ENCODE data around the gene ZDHHC22.

The ZDHHC22 gene

DNA sequence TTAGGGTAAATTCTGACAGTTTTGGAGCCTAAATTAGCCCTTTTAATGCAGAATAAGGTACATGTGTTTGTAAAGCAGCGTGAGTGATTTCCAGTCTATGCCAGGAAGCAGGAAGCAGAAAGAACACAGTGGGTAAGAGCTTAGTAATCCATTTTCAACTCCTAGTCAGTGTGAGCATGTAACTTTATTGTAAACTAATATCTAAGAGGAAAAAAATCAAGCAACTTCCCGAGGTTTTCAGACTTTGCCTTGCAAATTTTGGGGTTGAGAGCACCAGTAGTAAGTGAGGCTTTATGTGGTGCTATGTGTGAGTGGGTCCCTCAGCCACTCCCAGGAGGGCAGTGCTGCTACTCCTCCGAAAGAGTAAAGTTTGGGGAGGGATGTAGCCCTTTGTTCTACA is 40.6 kb downstream of the ZDHHC22 start (continued):
- TF ChIP-seq ZNF354C (tag by site-specific recombination; IDR thresholded peaks at IDR 0.05; ENCODE audit: borderline replicate concordance, low read depth) = no peak
- TF ChIP-seq ZNF514 (tag by site-specific recombination; IDR thresholded peaks at IDR 0.05) = no peak
- TF ChIP-seq, protein P1, sequence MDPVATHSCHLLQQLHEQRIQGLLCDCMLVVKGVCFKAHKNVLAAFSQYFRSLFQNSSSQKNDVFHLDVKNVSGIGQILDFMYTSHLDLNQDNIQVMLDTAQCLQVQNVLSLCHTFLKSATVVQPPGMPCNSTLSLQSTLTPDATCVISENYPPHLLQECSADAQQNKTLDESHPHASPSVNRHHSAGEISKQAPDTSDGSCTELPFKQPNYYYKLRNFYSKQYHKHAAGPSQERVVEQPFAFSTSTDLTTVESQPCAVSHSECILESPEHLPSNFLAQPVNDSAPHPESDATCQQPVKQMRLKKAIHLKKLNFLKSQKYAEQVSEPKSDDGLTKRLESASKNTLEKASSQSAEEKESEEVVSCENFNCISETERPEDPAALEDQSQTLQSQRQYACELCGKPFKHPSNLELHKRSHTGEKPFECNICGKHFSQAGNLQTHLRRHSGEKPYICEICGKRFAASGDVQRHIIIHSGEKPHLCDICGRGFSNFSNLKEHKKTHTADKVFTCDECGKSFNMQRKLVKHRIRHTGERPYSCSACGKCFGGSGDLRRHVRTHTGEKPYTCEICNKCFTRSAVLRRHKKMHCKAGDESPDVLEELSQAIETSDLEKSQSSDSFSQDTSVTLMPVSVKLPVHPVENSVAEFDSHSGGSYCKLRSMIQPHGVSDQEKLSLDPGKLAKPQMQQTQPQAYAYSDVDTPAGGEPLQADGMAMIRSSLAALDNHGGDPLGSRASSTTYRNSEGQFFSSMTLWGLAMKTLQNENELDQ (tag by site-specific recombination; IDR thresholded peaks at IDR 0.05; ENCODE audit: low read depth) = no peak
- no peak for TF ChIP-seq ZNF341 (tag by site-specific recombination; IDR thresholded peaks at IDR 0.05; ENCODE audit: low read depth)

DNA sequence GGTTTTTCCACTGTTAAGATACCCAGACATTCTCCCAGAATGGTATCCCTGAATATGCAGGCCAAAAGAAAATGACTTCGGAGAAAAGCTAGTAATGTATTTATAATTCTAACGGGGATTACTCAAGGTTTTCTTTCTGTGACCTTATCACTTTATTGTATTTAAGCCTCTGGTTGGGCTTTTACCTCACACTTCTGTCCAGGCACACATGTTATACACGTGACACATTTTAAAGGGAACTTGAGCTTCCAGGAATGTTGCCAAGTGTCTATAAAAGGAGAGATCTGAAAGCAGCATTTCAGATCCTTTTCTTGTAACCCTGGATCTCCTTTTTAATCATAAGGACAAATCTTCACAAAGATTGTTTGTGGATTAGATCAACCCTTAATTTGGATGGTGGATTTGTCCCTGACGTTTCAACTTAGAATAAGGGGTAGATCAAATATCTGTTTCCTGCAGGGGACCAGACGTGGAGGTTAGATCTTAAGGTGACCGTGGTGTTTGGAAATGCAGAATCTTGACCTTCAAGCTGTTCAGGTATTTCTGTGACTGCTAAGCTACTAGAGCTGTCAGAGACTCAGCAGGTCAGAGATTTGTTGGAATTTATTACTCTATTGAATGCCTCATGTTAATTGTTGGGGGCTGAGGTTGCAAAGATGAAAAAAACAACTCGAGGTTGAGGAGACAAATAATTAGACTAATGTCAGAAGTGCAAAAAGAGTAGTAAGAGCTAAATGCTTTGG is 42.0 kb downstream of the ZDHHC22 start:
- no peak overlapping the region for H3K4me3 ChIP-seq (ENCODE audit: low read depth, low read length)
- peaks cover 18% of the 10 kb centered on the region for H3K4me1 ChIP-seq (ENCODE audit: control insufficient read depth, insufficient read depth, low read length)
- no peaks in the 10 kb centered on the region for H3K9me3 ChIP-seq (ENCODE audit: control insufficient read depth, insufficient read depth, low read depth, low read length)
- H3K27ac ChIP-seq (ENCODE audit: extremely low read depth, low read depth, low read length) = no peak overlapping the region
- ChIA-PET CTCF (interaction anchor here (0.5 to 4.7 kb wide), 11 partner anchors 9 to 314 kb away, joined by 3 to 63 read pairs (median 5); no protein-coding TSS in a partner anchor), POLR2A (interaction anchor here (0.5 to 1.1 kb wide), 4 partner anchors 71 to 289 kb away, joined by 3 read pairs; no protein-coding TSS in a partner anchor)
- H3K36me3 ChIP-seq (ENCODE audit: control insufficient read depth in 2 of 2, insufficient read depth in 1 of 2, low read length in 2 of 2) = no peaks in the 10 kb centered on the region; a peak in 1 of 3 replicates
- no peak for TF ChIP-seq ZBTB7A (tag by site-specific recombination; IDR thresholded peaks at IDR 0.05; ENCODE audit: low read depth)
- TF ChIP-seq, protein P2, sequence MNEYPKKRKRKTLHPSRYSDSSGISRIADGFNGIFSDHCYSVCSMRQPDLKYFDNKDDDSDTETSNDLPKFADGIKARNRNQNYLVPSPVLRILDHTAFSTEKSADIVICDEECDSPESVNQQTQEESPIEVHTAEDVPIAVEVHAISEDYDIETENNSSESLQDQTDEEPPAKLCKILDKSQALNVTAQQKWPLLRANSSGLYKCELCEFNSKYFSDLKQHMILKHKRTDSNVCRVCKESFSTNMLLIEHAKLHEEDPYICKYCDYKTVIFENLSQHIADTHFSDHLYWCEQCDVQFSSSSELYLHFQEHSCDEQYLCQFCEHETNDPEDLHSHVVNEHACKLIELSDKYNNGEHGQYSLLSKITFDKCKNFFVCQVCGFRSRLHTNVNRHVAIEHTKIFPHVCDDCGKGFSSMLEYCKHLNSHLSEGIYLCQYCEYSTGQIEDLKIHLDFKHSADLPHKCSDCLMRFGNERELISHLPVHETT (tag by site-specific recombination; IDR thresholded peaks at IDR 0.05) = no peak
- TF ChIP-seq ZBTB48 (tag by site-specific recombination; IDR thresholded peaks at IDR 0.05) = no peak
- TF ChIP-seq ZNF311 (tag by site-specific recombination; IDR thresholded peaks at IDR 0.05; ENCODE audit: borderline replicate concordance) = no peak
- TF ChIP-seq ZBTB1 (tag by site-specific recombination; IDR thresholded peaks at IDR 0.05) = no peak
- 0 out of 2 replicates have a peak, but pooled peaks have one; percentile 19 for TF ChIP-seq ZBTB8A (tag by site-specific recombination; IDR thresholded peaks at IDR 0.05)
- TF ChIP-seq, protein P3, sequence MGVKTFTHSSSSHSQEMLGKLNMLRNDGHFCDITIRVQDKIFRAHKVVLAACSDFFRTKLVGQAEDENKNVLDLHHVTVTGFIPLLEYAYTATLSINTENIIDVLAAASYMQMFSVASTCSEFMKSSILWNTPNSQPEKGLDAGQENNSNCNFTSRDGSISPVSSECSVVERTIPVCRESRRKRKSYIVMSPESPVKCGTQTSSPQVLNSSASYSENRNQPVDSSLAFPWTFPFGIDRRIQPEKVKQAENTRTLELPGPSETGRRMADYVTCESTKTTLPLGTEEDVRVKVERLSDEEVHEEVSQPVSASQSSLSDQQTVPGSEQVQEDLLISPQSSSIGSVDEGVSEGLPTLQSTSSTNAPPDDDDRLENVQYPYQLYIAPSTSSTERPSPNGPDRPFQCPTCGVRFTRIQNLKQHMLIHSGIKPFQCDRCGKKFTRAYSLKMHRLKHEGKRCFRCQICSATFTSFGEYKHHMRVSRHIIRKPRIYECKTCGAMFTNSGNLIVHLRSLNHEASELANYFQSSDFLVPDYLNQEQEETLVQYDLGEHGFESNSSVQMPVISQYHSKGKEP (tag by site-specific recombination; IDR thresholded peaks at IDR 0.05) = 0 out of 2 replicates have a peak, but pooled peaks have one; percentile 14
- no peak for TF ChIP-seq ZNF37A (tag by site-specific recombination; IDR thresholded peaks at IDR 0.05)
- TF ChIP-seq, protein P4, sequence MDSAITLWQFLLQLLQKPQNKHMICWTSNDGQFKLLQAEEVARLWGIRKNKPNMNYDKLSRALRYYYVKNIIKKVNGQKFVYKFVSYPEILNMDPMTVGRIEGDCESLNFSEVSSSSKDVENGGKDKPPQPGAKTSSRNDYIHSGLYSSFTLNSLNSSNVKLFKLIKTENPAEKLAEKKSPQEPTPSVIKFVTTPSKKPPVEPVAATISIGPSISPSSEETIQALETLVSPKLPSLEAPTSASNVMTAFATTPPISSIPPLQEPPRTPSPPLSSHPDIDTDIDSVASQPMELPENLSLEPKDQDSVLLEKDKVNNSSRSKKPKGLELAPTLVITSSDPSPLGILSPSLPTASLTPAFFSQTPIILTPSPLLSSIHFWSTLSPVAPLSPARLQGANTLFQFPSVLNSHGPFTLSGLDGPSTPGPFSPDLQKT (IDR thresholded peaks at IDR 0.05; ENCODE audit: borderline replicate concordance, low read depth, low read length) = no peak
- TF ChIP-seq ZNF335 (tag by site-specific recombination; conservative IDR thresholded peaks at IDR 0.05) = no peak
- TF ChIP-seq ZNF791 (tag by site-specific recombination; IDR thresholded peaks at IDR 0.05) = no peak
- TF ChIP-seq HOXC10 (CRISPR knock-in tag; IDR thresholded peaks at IDR 0.05) = no peak
- TF ChIP-seq ZNF707 (tag by site-specific recombination; IDR thresholded peaks at IDR 0.05) = no peak
- TF ChIP-seq ZBTB21 (tag by site-specific recombination; IDR thresholded peaks at IDR 0.05) = no peak
- TF ChIP-seq KLF10 (tag by site-specific recombination; IDR thresholded peaks at IDR 0.05) = 0 out of 2 replicates have a peak, but pooled peaks have one; percentile 2
- no peak for TF ChIP-seq ZNF391 (tag by site-specific recombination; IDR thresholded peaks at IDR 0.05; ENCODE audit: borderline replicate concordance, low read depth)
- TF ChIP-seq, protein P5, sequence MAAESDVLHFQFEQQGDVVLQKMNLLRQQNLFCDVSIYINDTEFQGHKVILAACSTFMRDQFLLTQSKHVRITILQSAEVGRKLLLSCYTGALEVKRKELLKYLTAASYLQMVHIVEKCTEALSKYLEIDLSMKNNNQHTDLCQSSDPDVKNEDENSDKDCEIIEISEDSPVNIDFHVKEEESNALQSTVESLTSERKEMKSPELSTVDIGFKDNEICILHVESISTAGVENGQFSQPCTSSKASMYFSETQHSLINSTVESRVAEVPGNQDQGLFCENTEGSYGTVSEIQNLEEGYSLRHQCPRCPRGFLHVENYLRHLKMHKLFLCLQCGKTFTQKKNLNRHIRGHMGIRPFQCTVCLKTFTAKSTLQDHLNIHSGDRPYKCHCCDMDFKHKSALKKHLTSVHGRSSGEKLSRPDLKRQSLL (tag by site-specific recombination; IDR thresholded peaks at IDR 0.05) = peak; percentile 82
- no peak for TF ChIP-seq ZNF701 (tag by site-specific recombination; IDR thresholded peaks at IDR 0.05)
- no peak for TF ChIP-seq GLIS2 (tag by site-specific recombination; IDR thresholded peaks at IDR 0.05)
- TF ChIP-seq, protein P6, sequence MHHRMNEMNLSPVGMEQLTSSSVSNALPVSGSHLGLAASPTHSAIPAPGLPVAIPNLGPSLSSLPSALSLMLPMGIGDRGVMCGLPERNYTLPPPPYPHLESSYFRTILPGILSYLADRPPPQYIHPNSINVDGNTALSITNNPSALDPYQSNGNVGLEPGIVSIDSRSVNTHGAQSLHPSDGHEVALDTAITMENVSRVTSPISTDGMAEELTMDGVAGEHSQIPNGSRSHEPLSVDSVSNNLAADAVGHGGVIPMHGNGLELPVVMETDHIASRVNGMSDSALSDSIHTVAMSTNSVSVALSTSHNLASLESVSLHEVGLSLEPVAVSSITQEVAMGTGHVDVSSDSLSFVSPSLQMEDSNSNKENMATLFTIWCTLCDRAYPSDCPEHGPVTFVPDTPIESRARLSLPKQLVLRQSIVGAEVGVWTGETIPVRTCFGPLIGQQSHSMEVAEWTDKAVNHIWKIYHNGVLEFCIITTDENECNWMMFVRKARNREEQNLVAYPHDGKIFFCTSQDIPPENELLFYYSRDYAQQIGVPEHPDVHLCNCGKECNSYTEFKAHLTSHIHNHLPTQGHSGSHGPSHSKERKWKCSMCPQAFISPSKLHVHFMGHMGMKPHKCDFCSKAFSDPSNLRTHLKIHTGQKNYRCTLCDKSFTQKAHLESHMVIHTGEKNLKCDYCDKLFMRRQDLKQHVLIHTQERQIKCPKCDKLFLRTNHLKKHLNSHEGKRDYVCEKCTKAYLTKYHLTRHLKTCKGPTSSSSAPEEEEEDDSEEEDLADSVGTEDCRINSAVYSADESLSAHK (tag by site-specific recombination; IDR thresholded peaks at IDR 0.05) = 0 out of 2 replicates have a peak, but pooled peaks have one; percentile 28
- TF ChIP-seq SETDB1 (IDR thresholded peaks at IDR 0.05; ENCODE audit: insufficient read length, low read length) = peak; percentile 60
